HepG2 (cell line): ENCODE results near the gene DAZAP1. TPM values are rescaled to one million over a fixed set of nuclear protein-coding genes. Genes with fewer than 3 reads are reported as not detected.
A peak's percentile ranks its signal among the peaks of the same experiment; 100 is the strongest.

Source experiments
- AGO1 ChIP-seq: fragments of 200-400 bp; formaldehyde crosslinking; IDR thresholded peaks from 2 replicates; pipeline ENCODE4 v1.6.1; 2017; ENCODE audit warnings: mild to moderate bottlenecking, low read depth, low read length, moderate library complexity; ENCODE audit not compliant: poor library complexity, severe bottlenecking
- CCAR2 ChIP-seq: fragments of 200-400 bp; formaldehyde crosslinking; optimal IDR thresholded peaks from 2 replicates; pipeline ENCODE3; 2018; ENCODE audit warnings: low read depth, mild to moderate bottlenecking, low read length, moderate library complexity
- CEBPG ChIP-seq: IDR thresholded peaks from 2 replicates; pipeline ENCODE4 v1.6.1; 2016
- EP300 ChIP-seq, 3 experiments: sonication (generic) in 1 of 3; formaldehyde crosslinking in 1 of 3; IDR thresholded peaks; 2 replicates each; pipeline versions ENCODE4 v1.5.1 to v1.6.1; 2011 to 2020; ENCODE audit warnings: low read depth in 2 of 3, low read length in 2 of 3, borderline replicate concordance in 1 of 3, improper control_type of control experiment in 1 of 3, mild to moderate bottlenecking in 1 of 3, missing genetic modification reagents in 1 of 3, moderate library complexity in 1 of 3
- ESRRA ChIP-seq: sonication (generic); formaldehyde crosslinking; IDR thresholded peaks from 2 replicates; pipeline ENCODE4 v1.5.1; 2020; ENCODE audit warnings: mild to moderate bottlenecking, low read depth, missing genetic modification reagents
- KDM4B ChIP-seq: sonication (generic); formaldehyde crosslinking; IDR thresholded peaks from 2 replicates; pipeline ENCODE4 v1.4.0; 2020; ENCODE audit warnings: missing genetic modification reagents
- KDM5B ChIP-seq: sonication (generic); formaldehyde crosslinking; IDR thresholded peaks from 2 replicates; pipeline ENCODE4 v1.4.0; 2020; ENCODE audit warnings: missing genetic modification reagents, mild to moderate bottlenecking, borderline replicate concordance
- KLF6 ChIP-seq: IDR thresholded peaks from 2 replicates; pipeline ENCODE4 v1.8.0; 2016; ENCODE audit warnings: missing biosample characterization, missing genetic modification reagents
- TOE1 ChIP-seq: sonication (generic); formaldehyde crosslinking; IDR thresholded peaks from 2 replicates; pipeline ENCODE4 v1.4.0; 2020; ENCODE audit warnings: mild to moderate bottlenecking, missing genetic modification reagents
- ZFP37 ChIP-seq: sonication (generic); formaldehyde crosslinking; IDR thresholded peaks from 2 replicates; pipeline ENCODE4 v1.4.0; 2020; ENCODE audit warnings: missing genetic modification reagents, borderline replicate concordance
- ZNF230 ChIP-seq: sonication (generic); formaldehyde crosslinking; IDR thresholded peaks from 2 replicates; pipeline ENCODE4 v1.4.0; 2020; ENCODE audit warnings: mild to moderate bottlenecking, missing genetic modification reagents
- ZNF253 ChIP-seq: sonication (generic); formaldehyde crosslinking; IDR thresholded peaks from 2 replicates; pipeline ENCODE4 v1.8.0; 2022; ENCODE audit warnings: mild to moderate bottlenecking, missing genetic modification reagents, borderline replicate concordance
- ZNF570 ChIP-seq: sonication (generic); formaldehyde crosslinking; IDR thresholded peaks from 2 replicates; pipeline ENCODE4 v1.4.0; 2020; ENCODE audit warnings: mild to moderate bottlenecking, missing genetic modification reagents, borderline replicate concordance
- polyA plus RNA-seq, 8 experiments: library from polyadenylated mRNA; depleted of rRNA in 3 of 8; stranded (reverse) in 7 of 8; unstranded in 1 of 8; fragments of >200 nt; fragmentation: Illumina TruSeq in 4 of 8; extraction: Trizol in 4 of 8; gene quantifications; 2 replicates each; pipeline versions ENCODE4 v1.2.1 to v1.2.3, GENCODE V29; 2011 to 2016; ENCODE audit warnings: low read depth in 4 of 8, missing spikeins in 1 of 8, mixed read lengths in 1 of 8; ENCODE audit not compliant: insufficient read depth in 1 of 8
- total RNA-seq, 5 experiments: library from RNA; depleted of rRNA; stranded (reverse); fragments of >200 nt; fragmentation: Illumina TruSeq; extraction: Trizol; gene quantifications; 2 replicates each; pipeline ENCODE4 v1.2.3, GENCODE V29; 2016; ENCODE audit warnings: low read depth in 1 of 5
- TF ChIP-seq, protein P1 (sequence below): sonication (generic); formaldehyde crosslinking; IDR thresholded peaks from 2 replicates; pipeline ENCODE4 v1.4.0; 2020; ENCODE audit warnings: missing genetic modification reagents, borderline replicate concordance
- TF ChIP-seq, protein P2 (sequence below): sonication (generic); formaldehyde crosslinking; conservative IDR thresholded peaks from 2 replicates; pipeline ENCODE4 v1.8.1; 2023; ENCODE audit warnings: missing genetic modification reagents
- TF ChIP-seq, protein P3 (sequence below), 2 experiments: fragments of 450-650 bp in 1 of 2; sonication (generic) in 1 of 2; formaldehyde crosslinking; IDR thresholded peaks; 2 replicates each; pipeline versions ENCODE4 v1.5.0 to v1.8.0; 2020 to 2022; ENCODE audit warnings: mild to moderate bottlenecking in 1 of 2, missing genetic modification reagents in 1 of 2
- TF ChIP-seq, protein P4 (sequence below): sonication (generic); formaldehyde crosslinking; IDR thresholded peaks from 2 replicates; pipeline ENCODE4 v1.4.0; 2020; ENCODE audit warnings: missing genetic modification reagents
- TF ChIP-seq, protein P5 (sequence below): sonication (generic); formaldehyde crosslinking; IDR thresholded peaks from 2 replicates; pipeline ENCODE4; 2020; ENCODE audit warnings: missing genetic modification reagents, mild to moderate bottlenecking, borderline replicate concordance

Gene DAZAP1
- total and polyA plus RNA-seq, 2 of the 13 experiments (the other 11 are each of a cell fraction or from before 2014, with no cell fraction given), result 63.3 to 79.2 TPM

DNA sequence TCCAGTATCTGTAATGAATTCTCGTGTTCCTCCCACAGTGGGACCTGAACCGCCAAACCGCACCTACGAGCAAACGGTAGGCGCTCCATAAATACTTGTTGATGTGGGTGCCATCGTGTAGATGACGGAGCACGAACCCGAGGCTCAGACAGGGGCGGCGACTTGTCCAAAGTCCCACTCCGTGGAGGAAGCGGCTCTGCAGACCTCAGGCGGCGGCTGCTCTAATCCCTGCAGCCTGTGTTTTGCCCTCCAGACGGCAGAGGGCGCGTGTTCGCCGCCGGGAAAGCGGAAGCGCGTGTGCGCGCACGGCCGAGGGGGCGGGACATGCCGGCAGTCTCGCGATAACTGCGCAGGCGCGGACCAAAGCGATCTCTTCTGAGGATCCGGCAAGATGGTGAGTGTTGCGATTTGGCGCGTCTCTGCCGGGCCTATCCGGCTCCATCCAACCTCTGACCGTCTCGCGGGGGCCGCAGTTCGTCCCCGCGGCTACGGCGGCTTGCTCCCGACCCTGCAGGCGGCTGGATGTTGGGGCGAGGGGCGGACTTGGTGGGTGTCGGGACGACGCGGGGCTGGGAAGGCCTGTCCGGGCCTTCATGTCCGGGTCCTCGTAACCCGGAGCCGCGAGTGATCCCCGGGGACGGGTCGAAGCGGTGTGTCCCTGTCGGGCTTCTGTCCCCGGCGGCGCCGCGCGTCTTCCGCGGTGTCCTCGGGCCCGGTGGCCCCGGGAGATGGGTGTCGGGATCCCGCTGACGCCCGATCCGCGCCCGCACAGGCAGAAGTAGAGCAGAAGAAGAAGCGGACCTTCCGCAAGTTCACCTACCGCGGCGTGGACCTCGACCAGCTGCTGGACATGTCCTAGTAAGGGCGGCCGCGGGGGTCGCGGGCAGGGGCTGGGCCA is 30.9 kb downstream of the DAZAP1 start, which contains the start of gene RPS15 (continued):
- TF ChIP-seq KDM5B (CRISPR knock-in tag), result peak; percentile 99
- peak; percentile 95 for TF ChIP-seq ZNF230 (CRISPR knock-in tag)
- TF ChIP-seq, protein P1, sequence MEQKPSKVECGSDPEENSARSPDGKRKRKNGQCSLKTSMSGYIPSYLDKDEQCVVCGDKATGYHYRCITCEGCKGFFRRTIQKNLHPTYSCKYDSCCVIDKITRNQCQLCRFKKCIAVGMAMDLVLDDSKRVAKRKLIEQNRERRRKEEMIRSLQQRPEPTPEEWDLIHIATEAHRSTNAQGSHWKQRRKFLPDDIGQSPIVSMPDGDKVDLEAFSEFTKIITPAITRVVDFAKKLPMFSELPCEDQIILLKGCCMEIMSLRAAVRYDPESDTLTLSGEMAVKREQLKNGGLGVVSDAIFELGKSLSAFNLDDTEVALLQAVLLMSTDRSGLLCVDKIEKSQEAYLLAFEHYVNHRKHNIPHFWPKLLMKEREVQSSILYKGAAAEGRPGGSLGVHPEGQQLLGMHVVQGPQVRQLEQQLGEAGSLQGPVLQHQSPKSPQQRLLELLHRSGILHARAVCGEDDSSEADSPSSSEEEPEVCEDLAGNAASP, result peak; percentile 84; the same call in 1 of the 2 replicates
- peak; percentile 94; the same call in 1 of the 2 replicates for TF ChIP-seq ZFP37 (CRISPR knock-in tag)
- TF ChIP-seq CEBPG (CRISPR knock-in tag), result peak; percentile 50
- TF ChIP-seq ZNF253 (CRISPR knock-in tag), result peak; percentile 64; the same call in 1 of the 2 replicates
- TF ChIP-seq, protein P2, sequence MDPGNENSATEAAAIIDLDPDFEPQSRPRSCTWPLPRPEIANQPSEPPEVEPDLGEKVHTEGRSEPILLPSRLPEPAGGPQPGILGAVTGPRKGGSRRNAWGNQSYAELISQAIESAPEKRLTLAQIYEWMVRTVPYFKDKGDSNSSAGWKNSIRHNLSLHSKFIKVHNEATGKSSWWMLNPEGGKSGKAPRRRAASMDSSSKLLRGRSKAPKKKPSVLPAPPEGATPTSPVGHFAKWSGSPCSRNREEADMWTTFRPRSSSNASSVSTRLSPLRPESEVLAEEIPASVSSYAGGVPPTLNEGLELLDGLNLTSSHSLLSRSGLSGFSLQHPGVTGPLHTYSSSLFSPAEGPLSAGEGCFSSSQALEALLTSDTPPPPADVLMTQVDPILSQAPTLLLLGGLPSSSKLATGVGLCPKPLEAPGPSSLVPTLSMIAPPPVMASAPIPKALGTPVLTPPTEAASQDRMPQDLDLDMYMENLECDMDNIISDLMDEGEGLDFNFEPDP (CRISPR knock-in tag), result no peak
- no peak for TF ChIP-seq TOE1 (CRISPR knock-in tag)
- TF ChIP-seq, protein P3, sequence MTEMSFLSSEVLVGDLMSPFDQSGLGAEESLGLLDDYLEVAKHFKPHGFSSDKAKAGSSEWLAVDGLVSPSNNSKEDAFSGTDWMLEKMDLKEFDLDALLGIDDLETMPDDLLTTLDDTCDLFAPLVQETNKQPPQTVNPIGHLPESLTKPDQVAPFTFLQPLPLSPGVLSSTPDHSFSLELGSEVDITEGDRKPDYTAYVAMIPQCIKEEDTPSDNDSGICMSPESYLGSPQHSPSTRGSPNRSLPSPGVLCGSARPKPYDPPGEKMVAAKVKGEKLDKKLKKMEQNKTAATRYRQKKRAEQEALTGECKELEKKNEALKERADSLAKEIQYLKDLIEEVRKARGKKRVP (CRISPR knock-in tag; IDR thresholded peaks at IDR 0.05), result peak in 1 of 2 experiments; percentile 57; a peak in 1 of 4 replicates
- peak; percentile 93 for TF ChIP-seq KLF6
- TF ChIP-seq, protein P4, sequence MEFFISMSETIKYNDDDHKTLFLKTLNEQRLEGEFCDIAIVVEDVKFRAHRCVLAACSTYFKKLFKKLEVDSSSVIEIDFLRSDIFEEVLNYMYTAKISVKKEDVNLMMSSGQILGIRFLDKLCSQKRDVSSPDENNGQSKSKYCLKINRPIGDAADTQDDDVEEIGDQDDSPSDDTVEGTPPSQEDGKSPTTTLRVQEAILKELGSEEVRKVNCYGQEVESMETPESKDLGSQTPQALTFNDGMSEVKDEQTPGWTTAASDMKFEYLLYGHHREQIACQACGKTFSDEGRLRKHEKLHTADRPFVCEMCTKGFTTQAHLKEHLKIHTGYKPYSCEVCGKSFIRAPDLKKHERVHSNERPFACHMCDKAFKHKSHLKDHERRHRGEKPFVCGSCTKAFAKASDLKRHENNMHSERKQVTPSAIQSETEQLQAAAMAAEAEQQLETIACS (CRISPR knock-in tag), result peak; percentile 99
- 0 out of 4 replicates have a peak, but pooled peaks have one; percentile 20 to 56 for TF ChIP-seq EP300 (IDR thresholded peaks at IDR 0.05; ENCODE audit: low read depth in 2 of 2, low read length in 2 of 2)
- TF ChIP-seq EP300 (CRISPR knock-in tag; IDR thresholded peaks at IDR 0.05; ENCODE audit: borderline replicate concordance), result peak; percentile 59
- TF ChIP-seq, protein P5, sequence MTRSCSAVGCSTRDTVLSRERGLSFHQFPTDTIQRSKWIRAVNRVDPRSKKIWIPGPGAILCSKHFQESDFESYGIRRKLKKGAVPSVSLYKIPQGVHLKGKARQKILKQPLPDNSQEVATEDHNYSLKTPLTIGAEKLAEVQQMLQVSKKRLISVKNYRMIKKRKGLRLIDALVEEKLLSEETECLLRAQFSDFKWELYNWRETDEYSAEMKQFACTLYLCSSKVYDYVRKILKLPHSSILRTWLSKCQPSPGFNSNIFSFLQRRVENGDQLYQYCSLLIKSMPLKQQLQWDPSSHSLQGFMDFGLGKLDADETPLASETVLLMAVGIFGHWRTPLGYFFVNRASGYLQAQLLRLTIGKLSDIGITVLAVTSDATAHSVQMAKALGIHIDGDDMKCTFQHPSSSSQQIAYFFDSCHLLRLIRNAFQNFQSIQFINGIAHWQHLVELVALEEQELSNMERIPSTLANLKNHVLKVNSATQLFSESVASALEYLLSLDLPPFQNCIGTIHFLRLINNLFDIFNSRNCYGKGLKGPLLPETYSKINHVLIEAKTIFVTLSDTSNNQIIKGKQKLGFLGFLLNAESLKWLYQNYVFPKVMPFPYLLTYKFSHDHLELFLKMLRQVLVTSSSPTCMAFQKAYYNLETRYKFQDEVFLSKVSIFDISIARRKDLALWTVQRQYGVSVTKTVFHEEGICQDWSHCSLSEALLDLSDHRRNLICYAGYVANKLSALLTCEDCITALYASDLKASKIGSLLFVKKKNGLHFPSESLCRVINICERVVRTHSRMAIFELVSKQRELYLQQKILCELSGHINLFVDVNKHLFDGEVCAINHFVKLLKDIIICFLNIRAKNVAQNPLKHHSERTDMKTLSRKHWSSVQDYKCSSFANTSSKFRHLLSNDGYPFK (CRISPR knock-in tag), result peak; percentile 90
- no peak for TF ChIP-seq CCAR2
- 0 out of 2 replicates have a peak, but pooled peaks have one; percentile 81 for TF ChIP-seq ZNF570 (CRISPR knock-in tag)
- peak; percentile 76 for TF ChIP-seq AGO1
- TF ChIP-seq ESRRA (CRISPR knock-in tag), result peak; percentile 77; the same call in 1 of the 2 replicates
- peak; percentile 85; the same call in 1 of the 2 replicates for TF ChIP-seq KDM4B (CRISPR knock-in tag)
